ENCODE data around the gene SLC6A3. TPM values are rescaled to one million over a fixed set of nuclear protein-coding genes. Genes with fewer than 3 reads are reported as not detected.
"Not testable (repeated sequence)": the region's sequence is repeated elsewhere in the genome, so short reads cannot be mapped to it uniquely, and the experiment has no call there.

Gene SLC6A3
- total RNA-seq, 1 experiment from 2014 or later = not detected

- Histone ChIP-seq H3K36me3 (no peaks in the 10 kb centered on the region), H3K4me3 (no peak overlapping the region), H3K27me3 (peaks cover 41% of the 10 kb centered on the region), H3K9me3 (no peaks in the 10 kb centered on the region)
- no peak for DNase-seq
Measured at GRCh38 chr5:1368236-1368635, 77.0 kb downstream of the SLC6A3 start.

GRCh38 chr5:1367149-1367548 is 78.1 kb downstream of the SLC6A3 start:
- H3K27me3 ChIP-seq = peaks cover 52% of the 10 kb centered on the region
- no peak overlapping the region for H3K4me3 ChIP-seq
- H3K36me3 ChIP-seq = no peaks in the 10 kb centered on the region
- no peaks in the 10 kb centered on the region for H3K9me3 ChIP-seq
- DNase-seq = no peak

- no peaks in the 10 kb centered on the region for H3K9me3 ChIP-seq
- H3K27me3 ChIP-seq = peaks cover 58% of the 10 kb centered on the region
Measured at GRCh38 chr5:1366514-1366913, 78.7 kb downstream of the SLC6A3 start.

GRCh38 chr5:1364211-1364610 is 81.0 kb downstream of the SLC6A3 start:
- Histone ChIP-seq H3K36me3 (no peaks in the 10 kb centered on the region), H3K9me3 (no peaks in the 10 kb centered on the region), H3K4me3 (no peak overlapping the region), H3K27me3 (peaks cover 63% of the 10 kb centered on the region)
- no peak for DNase-seq

More at GRCh38 chr5:1366514-1366913, 78.7 kb downstream of the SLC6A3 start:
- no peaks in the 10 kb centered on the region for H3K36me3 ChIP-seq
- DNase-seq = no peak
- no peak overlapping the region for H3K4me3 ChIP-seq

GRCh38 chr5:1363581-1363980 is 81.7 kb downstream of the SLC6A3 start:
- Histone ChIP-seq H3K4me3 (no peak overlapping the region), H3K27me3 (peaks cover 63% of the 10 kb centered on the region), H3K36me3 (no peaks in the 10 kb centered on the region), H3K9me3 (no peaks in the 10 kb centered on the region)
- DNase-seq = no peak

- DNase-seq = no peak
- Histone ChIP-seq H3K27me3 (peaks cover 63% of the 10 kb centered on the region), H3K36me3 (no peaks in the 10 kb centered on the region), H3K4me3 (no peak overlapping the region), H3K9me3 (no peaks in the 10 kb centered on the region)
Measured at GRCh38 chr5:1363160-1363559, 82.1 kb downstream of the SLC6A3 start.

- Histone ChIP-seq H3K27me3 (peaks cover 61% of the 10 kb centered on the region), H3K4me3 (no peak overlapping the region), H3K36me3 (no peaks in the 10 kb centered on the region), H3K9me3 (no peaks in the 10 kb centered on the region)
- no peak for DNase-seq
Measured at GRCh38 chr5:1362242-1363015, 82.8 kb downstream of the SLC6A3 start.

- Histone ChIP-seq H3K36me3 (no peaks in the 10 kb centered on the region), H3K27me3 (peaks cover 51% of the 10 kb centered on the region), H3K4me3 (no peak overlapping the region), H3K9me3 (no peaks in the 10 kb centered on the region)
- DNase-seq = no peak
Measured at GRCh38 chr5:1360861-1361260, 84.4 kb downstream of the SLC6A3 start.

GRCh38 chr5:1360367-1360766 is 84.9 kb downstream of the SLC6A3 start:
- not testable (repeated sequence) for DNase-seq, H3K9me3 ChIP-seq, H3K4me3 ChIP-seq, H3K36me3 ChIP-seq
- peaks cover 48% of the 10 kb centered on the region for H3K27me3 ChIP-seq

- H3K9me3 ChIP-seq = no peaks in the 10 kb centered on the region
- no peaks in the 10 kb centered on the region for H3K36me3 ChIP-seq
- peaks cover 41% of the 10 kb centered on the region for H3K27me3 ChIP-seq
- DNase-seq = no peak
- H3K4me3 ChIP-seq = no peak overlapping the region
Measured at GRCh38 chr5:1359713-1360112, 85.5 kb downstream of the SLC6A3 start.

GRCh38 chr5:1359031-1359645 is 86.1 kb downstream of the SLC6A3 start:
- Histone ChIP-seq H3K9me3 (no peaks in the 10 kb centered on the region), H3K27me3 (peaks cover 35% of the 10 kb centered on the region), H3K36me3 (no peaks in the 10 kb centered on the region), H3K4me3 (no peak overlapping the region)
- DNase-seq = no peak

- Histone ChIP-seq H3K27me3 (peaks cover 31% of the 10 kb centered on the region), H3K9me3 (no peaks in the 10 kb centered on the region), H3K4me3 (no peak overlapping the region), H3K36me3 (no peaks in the 10 kb centered on the region)
- DNase-seq = no peak
Measured at GRCh38 chr5:1358726-1359025, 86.6 kb downstream of the SLC6A3 start.

- no peaks in the 10 kb centered on the region for H3K9me3 ChIP-seq
- H3K4me3 ChIP-seq = no peak overlapping the region
- H3K36me3 ChIP-seq = no peaks in the 10 kb centered on the region
- H3K27me3 ChIP-seq = peaks cover 25% of the 10 kb centered on the region
- DNase-seq = no peak
Measured at GRCh38 chr5:1357946-1358725, 87.1 kb downstream of the SLC6A3 start.

- no peak overlapping the region for H3K4me3 ChIP-seq
- H3K9me3 ChIP-seq = no peaks in the 10 kb centered on the region
- H3K36me3 ChIP-seq = no peaks in the 10 kb centered on the region
- DNase-seq = no peak
- H3K27me3 ChIP-seq = peaks cover 15% of the 10 kb centered on the region
Measured at GRCh38 chr5:1356873-1357787, 88.1 kb downstream of the SLC6A3 start.

GRCh38 chr5:1354576-1354975 is 90.7 kb downstream of the SLC6A3 start:
- H3K36me3 ChIP-seq = no peaks in the 10 kb centered on the region
- H3K27me3 ChIP-seq = peaks cover 5% of the 10 kb centered on the region
- DNase-seq = no peak
- no peak overlapping the region for H3K4me3 ChIP-seq
- no peaks in the 10 kb centered on the region for H3K9me3 ChIP-seq
